Chondrocyte (in vitro differentiated cells): ENCODE results near the gene THOC2. TPM values are rescaled to one million over a fixed set of nuclear protein-coding genes. Genes with fewer than 3 reads are reported as not detected.
"Not testable (repeated sequence)": the region's sequence is repeated elsewhere in the genome, so short reads cannot be mapped to it uniquely, and the experiment has no call there.

Experiments
- DNase-seq: peaks from one replicate; pipeline ENCODE4 v3.0.0; 2021; ENCODE audit warnings: mixed read lengths, low spot score
- H3K27ac Mint-ChIP-seq: one replicate; pipeline ENCODE4 v1.8.0; 2021; ENCODE audit warnings: mild to moderate bottlenecking, moderate library complexity, mixed read lengths; ENCODE audit not compliant: unreplicated experiment
- H3K27me3 Mint-ChIP-seq: 2 replicates; pipeline ENCODE4 v1.8.0; 2021; ENCODE audit warnings: low read depth, mixed read lengths
- H3K36me3 Mint-ChIP-seq: 2 replicates; pipeline ENCODE4 v1.8.0; 2021; ENCODE audit warnings: low read depth, mixed read lengths
- H3K4me1 Mint-ChIP-seq: 2 replicates; pipeline ENCODE4 v1.8.0; 2021; ENCODE audit warnings: low read depth, mild to moderate bottlenecking, mixed read lengths
- H3K4me3 Mint-ChIP-seq: one replicate; pipeline ENCODE4 v1.8.0; 2021; ENCODE audit warnings: mild to moderate bottlenecking, moderate library complexity, mixed read lengths; ENCODE audit not compliant: unreplicated experiment
- H3K9me3 Mint-ChIP-seq: 2 replicates; pipeline ENCODE4 v1.8.0; 2021; ENCODE audit warnings: low read depth, mixed read lengths
- CTCF ChIP-seq: fragments of 200-600 bp; sonication (generic); IDR thresholded peaks from 2 replicates; pipeline ENCODE4 v1.5.0; 2021; ENCODE audit warnings: antibody characterized with exemption, mild to moderate bottlenecking, moderate library complexity
- total RNA-seq: library from RNA; stranded (reverse); gene quantifications from 3 replicates; pipeline ENCODE4 v1.2.1, GENCODE V29; 2021

Gene THOC2
- total RNA-seq, 1 donor from 2014 or later = 50.1 TPM

GRCh38 chrX:123720486-123720885, 12.4 kb downstream of the THOC2 start:
- no peak for TF ChIP-seq CTCF
- H3K27me3 Mint-ChIP-seq = no peaks in the 10 kb centered on the region
- H3K4me3 Mint-ChIP-seq = no peak overlapping the region
- peak overlapping the region; percentile 2 for H3K27ac Mint-ChIP-seq
- peaks cover 2% of the 10 kb centered on the region for H3K36me3 Mint-ChIP-seq
- no peaks in the 10 kb centered on the region for H3K4me1 Mint-ChIP-seq
- peaks cover 9% of the 10 kb centered on the region for H3K9me3 Mint-ChIP-seq
- no peak for DNase-seq

- peaks cover 2% of the 10 kb centered on the region for H3K36me3 Mint-ChIP-seq
- H3K27me3 Mint-ChIP-seq = no peaks in the 10 kb centered on the region
- H3K27ac Mint-ChIP-seq = peak overlapping the region; percentile 76
- no peak for DNase-seq
- H3K4me3 Mint-ChIP-seq = no peak overlapping the region
- peaks cover 6% of the 10 kb centered on the region for H3K9me3 Mint-ChIP-seq
- H3K4me1 Mint-ChIP-seq = peaks cover 15% of the 10 kb centered on the region
- no peak for TF ChIP-seq CTCF
Measured at GRCh38 chrX:123713841-123714240, 19.0 kb downstream of the THOC2 start.

GRCh38 chrX:123713434-123713833, 19.4 kb downstream of the THOC2 start:
- peaks cover 15% of the 10 kb centered on the region for H3K4me1 Mint-ChIP-seq
- no peak for TF ChIP-seq CTCF
- peaks cover 2% of the 10 kb centered on the region for H3K36me3 Mint-ChIP-seq
- no peak overlapping the region for H3K4me3 Mint-ChIP-seq
- H3K27ac Mint-ChIP-seq = peak overlapping the region; percentile 76
- H3K27me3 Mint-ChIP-seq = no peaks in the 10 kb centered on the region
- H3K9me3 Mint-ChIP-seq = peaks cover 6% of the 10 kb centered on the region
- no peak for DNase-seq

- not testable (repeated sequence) for H3K4me3 Mint-ChIP-seq, H3K27me3 Mint-ChIP-seq, H3K9me3 Mint-ChIP-seq, H3K36me3 Mint-ChIP-seq, DNase-seq, H3K27ac Mint-ChIP-seq
- H3K4me1 Mint-ChIP-seq = peaks cover 15% of the 10 kb centered on the region
Measured at GRCh38 chrX:123711201-123711600, 21.7 kb downstream of the THOC2 start.

GRCh38 chrX:123704781-123705180, 28.1 kb downstream of the THOC2 start:
- DNase-seq = no peak
- H3K27ac Mint-ChIP-seq = no peak overlapping the region
- no peak overlapping the region for H3K4me3 Mint-ChIP-seq
- no peaks in the 10 kb centered on the region for H3K36me3 Mint-ChIP-seq
- H3K4me1 Mint-ChIP-seq = peaks cover 5% of the 10 kb centered on the region
- no peak for TF ChIP-seq CTCF
- no peaks in the 10 kb centered on the region for H3K27me3 Mint-ChIP-seq
- peaks cover 2% of the 10 kb centered on the region for H3K9me3 Mint-ChIP-seq

- Mint-ChIP-seq H3K4me1 (no peaks in the 10 kb centered on the region), H3K27ac (no peak overlapping the region), H3K27me3 (no peaks in the 10 kb centered on the region), H3K4me3 (no peak overlapping the region), H3K9me3 (no peaks in the 10 kb centered on the region), H3K36me3 (no peaks in the 10 kb centered on the region)
- TF ChIP-seq CTCF = no peak
- no peak for DNase-seq
Measured at GRCh38 chrX:123698979-123699520, 33.8 kb downstream of the THOC2 start.
